ENCODE data around the gene ANK2.
"Not testable (repeated sequence)": the region's sequence is repeated elsewhere in the genome, so short reads cannot be mapped to it uniquely, and the experiment has no call there.

The ANK2 gene

GRCh38 chr4:113157086-113157857 lies 107.8 kb downstream of the ANK2 start:
- DNase-seq, result no peak

DNA sequence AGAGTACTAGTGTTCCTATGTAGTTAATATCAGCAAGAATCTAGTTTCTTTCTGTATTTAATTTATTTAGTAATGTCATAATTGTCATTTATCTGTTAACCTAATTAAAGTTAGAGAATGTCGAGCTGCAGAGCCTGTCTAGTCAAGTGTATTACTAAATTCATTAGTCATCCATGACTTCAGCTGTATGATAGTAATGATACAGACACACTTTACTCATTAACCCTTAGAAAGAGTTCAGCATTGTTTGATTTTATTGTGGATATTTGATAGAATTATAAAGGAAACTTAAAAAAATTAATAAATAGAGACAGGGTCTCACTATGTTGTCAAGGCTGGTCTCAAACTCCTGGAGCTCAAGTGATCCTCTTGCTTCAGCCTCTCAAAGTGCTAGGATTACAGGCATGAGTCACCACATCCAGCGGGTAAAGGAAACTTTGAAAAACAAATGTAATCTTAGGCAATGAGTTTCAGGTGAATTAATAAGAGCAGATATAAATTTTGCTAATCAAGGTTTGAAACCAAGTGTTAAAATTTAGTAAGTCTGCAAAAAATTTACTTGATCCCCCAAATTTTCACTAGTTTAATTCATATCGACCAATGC lies 110.6 kb downstream of the ANK2 start:
- no peak for DNase-seq

- DNase-seq, result no peak
These were observed 111.1 kb downstream of the ANK2 start for GRCh38 chr4:113160548-113160947.

- no peak for DNase-seq
These were observed 112.6 kb downstream of the ANK2 start for GRCh38 chr4:113162089-113162488.

GRCh38 chr4:113169368-113169767 lies 119.9 kb downstream of the ANK2 start:
- no peak for DNase-seq

GRCh38 chr4:113170115-113170804 lies 120.8 kb downstream of the ANK2 start:
- no peak for DNase-seq

- no peak for DNase-seq
These were observed 121.5 kb downstream of the ANK2 start for GRCh38 chr4:113170805-113171468.

- DNase-seq, result no peak
These were observed 123.8 kb downstream of the ANK2 start for GRCh38 chr4:113173126-113173792.

GRCh38 chr4:113173793-113174264 lies 124.4 kb downstream of the ANK2 start:
- no peak for DNase-seq

- no peak for DNase-seq
These were observed 129.6 kb downstream of the ANK2 start for GRCh38 chr4:113179091-113179490.

- no peak for DNase-seq
These were observed 130.5 kb downstream of the ANK2 start for GRCh38 chr4:113179996-113180395.

DNA sequence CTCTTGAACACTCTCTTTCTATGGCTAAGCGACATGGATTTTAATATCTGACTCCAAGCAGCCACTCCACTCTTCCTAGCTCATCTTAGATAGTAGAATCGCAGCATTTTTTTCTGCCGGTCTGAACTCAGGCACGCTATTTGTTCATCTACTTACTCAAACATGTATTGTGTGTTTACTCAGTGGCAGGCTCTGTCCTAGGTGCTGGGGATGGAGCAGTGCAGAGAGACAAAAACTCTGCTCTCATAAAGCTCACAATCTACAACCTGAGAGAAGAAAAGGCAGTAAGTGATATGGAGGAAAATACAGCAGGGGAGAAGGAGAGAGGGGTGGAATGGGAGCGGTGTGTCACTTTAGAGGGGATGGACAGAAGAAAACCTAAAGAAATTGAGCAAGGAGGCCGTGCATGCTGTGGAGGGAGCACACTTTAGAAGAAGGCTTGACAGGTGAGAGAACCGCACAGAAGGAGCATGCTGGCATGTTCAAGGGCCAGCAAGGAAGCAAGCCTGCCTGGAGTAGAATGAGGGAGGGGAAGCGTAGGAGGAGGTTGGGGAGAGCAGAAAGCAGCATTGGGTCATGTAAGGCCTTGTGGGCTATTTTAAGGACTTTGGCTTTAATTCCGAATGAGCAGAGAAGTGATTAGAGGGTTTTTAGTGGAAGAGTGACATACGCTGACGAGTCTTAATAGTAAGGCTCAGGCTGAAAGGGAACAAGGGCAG lies 132.0 kb downstream of the ANK2 start:
- no peak for DNase-seq

DNA sequence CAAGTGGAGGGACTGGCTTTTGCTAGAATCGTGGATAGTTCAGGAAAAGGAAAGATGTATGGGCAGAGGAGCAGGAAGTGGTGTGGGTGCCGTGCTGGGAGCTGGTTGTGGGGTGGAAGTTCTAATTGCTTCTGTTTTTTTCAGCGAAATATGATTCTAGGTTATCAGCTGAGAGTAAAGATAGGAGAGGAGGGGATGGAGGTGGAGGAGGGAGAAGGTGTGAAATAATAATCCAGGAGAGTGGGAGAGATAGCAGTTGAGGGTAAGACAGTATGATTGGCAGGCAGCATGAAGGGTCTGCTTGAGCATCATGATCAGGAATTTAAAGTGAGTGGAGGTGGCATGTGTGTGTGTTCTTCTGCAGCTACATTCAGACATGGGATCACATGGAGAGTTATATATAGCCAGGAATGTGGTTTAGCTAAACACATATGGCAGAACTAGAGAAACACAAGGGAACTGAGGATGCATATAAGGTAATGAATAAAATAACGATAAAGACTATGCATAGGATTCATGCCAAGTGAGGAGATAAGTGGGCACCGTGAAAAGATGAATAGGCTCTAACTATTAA lies 133.7 kb downstream of the ANK2 start:
- DNase-seq, result no peak

- DNase-seq, result not testable (repeated sequence)
These were observed 136.8 kb downstream of the ANK2 start for GRCh38 chr4:113186220-113186619.

- no peak for DNase-seq
These were observed 137.5 kb downstream of the ANK2 start for GRCh38 chr4:113186913-113187312.

- no peak for DNase-seq
These were observed 137.9 kb downstream of the ANK2 start for GRCh38 chr4:113187358-113187757.

DNA sequence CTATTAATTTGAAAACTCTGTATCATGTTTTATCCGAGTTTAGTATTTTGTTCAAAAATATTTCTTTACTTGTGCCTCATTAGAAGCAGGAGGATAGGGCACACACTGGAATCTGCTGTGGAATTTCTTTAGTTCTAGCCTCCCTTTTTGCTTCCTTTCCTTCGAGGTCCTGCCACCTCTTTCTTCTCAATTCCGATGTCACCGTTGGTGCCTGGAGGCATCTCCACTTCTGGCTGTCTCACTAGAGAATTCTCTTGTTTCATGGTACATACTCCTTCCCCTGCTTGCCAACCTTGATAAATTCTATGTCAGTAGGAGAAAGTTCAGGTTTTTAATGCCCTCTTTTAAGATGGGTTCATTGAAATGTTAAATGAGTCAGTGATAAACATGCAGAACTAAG lies 140.1 kb downstream of the ANK2 start:
- no peak for DNase-seq

- DNase-seq, result no peak
These were observed 159.7 kb downstream of the ANK2 start for GRCh38 chr4:113209153-113209552.

GRCh38 chr4:113209652-113210320 lies 160.3 kb downstream of the ANK2 start:
- no peak for DNase-seq

GRCh38 chr4:113212613-113213012 lies 163.2 kb downstream of the ANK2 start:
- DNase-seq, result no peak

GRCh38 chr4:113221990-113222389 lies 172.5 kb downstream of the ANK2 start:
- DNase-seq, result no peak

Data from NCI-H1048 (cell line).